ENCODE measurements around the gene TMEM252.

Gene TMEM252

DNA sequence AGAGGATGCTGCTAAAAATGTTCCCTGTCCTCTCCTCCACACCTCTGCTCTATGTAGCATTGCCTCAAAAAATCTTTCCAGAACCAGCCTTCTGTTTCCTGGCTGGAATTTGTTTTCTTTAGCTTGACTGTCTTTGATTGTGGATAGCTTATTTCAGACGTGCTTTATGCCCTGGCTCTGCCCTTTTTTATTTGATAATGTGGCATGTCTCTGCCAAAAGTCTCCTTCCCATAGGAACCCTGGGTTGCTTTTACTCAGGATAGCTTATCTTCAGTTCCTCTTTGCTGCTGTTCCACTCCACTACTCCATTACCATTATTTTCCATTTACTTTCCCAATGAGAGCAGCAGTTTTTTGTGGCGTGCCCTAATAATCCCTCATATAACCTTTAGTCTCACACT lies 885 bp upstream of the TMEM252 start:
- DNase-seq (ENCODE audit: low read depth in 3 of 3): no peak

DNA sequence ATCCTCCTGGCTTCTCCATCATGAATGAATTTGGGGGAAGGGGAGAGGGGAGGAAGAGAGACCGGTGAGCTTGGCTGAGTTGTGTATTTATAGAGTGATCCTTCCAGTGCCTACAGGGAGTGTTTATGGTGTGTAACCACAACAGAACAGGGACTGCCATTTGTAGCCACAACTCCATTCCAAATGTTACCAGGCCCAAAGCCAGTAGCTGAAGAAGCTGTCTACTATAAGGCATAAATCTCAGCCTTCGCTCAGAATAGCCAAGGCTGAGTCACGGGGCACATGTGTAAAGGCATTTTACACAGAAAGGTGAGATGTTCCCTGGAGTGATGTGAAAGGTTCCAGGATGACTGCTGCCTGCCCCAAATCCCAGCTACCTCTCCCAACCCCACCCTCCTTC lies 2.5 kb downstream of the TMEM252 start:
- no peak for DNase-seq (ENCODE audit: low read depth in 3 of 3)

GRCh38 chr9:68537616-68537880 lies 3.1 kb downstream of the TMEM252 start:
- DNase-seq (ENCODE audit: low read depth in 3 of 3): no peak

DNA sequence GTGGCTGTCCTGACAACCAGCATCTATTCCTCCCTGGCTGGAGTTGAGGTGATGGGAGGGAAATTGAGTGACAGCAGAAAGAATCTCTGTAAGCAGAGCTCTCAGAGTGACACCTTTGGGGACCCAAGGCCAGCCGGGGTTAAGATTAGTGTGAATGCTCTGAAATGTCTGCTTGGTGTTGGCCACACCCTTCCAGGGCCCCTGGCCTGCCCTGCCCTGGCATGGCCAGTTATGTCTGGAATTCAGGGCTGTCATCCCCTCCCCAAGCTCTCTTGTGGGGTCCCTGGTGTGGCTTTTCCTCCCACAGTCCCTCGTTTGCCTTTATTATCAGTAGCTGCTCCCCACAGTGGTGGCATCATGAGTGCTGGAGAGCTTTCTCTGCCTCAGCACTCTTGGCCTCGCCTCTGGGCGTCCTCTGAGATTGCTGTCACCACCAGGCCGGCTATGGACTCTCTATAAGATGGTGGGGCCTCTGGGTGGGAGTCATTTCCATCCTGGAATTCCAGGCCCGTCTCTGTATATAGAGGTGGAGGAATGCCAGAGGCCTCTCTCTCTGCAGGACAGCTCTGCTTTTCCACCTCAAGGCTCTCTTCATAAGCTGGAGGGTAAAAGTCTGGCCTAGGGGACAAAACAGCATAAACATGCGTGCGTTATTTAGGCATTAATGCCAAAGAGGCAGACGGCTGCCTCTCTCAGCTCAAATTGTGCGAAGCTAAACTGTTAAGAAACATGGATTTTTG lies 3.6 kb downstream of the TMEM252 start:
- DNase-seq (ENCODE audit: low read depth in 3 of 3): no peak

GRCh38 chr9:68533678-68534077 lies 7.0 kb downstream of the TMEM252 start:
- no peak for DNase-seq (ENCODE audit: low read depth in 3 of 3)

DNA sequence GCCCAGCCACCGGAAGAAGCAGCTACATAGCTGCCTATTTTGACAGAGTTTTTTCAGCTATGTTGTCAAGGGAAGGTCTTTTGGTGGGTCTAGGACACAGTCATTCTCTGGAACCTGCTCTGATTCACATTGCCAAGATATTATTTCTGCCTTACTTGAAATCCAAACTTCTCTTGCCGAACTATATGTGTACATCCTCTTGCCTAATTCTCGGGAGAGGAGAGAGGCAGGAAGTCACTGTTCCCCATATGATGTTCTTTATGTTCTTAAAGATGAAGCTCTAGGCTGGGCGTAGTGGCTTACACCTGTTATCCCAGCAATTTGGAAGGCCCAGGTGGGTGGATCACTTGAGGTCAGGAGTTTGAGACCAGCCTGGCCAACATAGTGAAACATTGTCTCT lies 8.6 kb downstream of the TMEM252 start:
- no peak for DNase-seq (ENCODE audit: low read depth in 3 of 3)

DNA sequence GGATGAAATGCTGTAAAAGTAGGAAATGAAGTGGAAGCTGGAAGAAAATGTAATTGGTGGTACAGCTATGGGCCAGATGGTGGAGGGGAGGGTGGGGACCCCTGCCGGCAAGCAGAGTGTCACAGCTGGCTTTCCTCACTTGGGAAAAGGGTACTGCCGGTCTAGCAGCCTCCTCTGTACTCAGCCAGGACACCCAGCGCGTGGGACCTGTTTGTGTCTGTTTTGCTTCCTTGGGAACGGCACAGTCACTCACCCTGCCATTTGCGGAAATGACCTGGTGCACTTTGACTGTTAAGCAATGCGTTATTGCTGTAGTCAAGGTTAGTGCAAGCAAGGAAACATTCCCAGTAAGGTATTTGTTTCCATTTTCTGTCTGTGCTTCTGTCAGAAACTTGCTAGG lies 10.1 kb downstream of the TMEM252 start:
- DNase-seq (ENCODE audit: low read depth in 3 of 3): no peak

GRCh38 chr9:68523367-68523936 lies 17.2 kb downstream of the TMEM252 start:
- DNase-seq (ENCODE audit: low read depth in 3 of 3): no peak

DNA sequence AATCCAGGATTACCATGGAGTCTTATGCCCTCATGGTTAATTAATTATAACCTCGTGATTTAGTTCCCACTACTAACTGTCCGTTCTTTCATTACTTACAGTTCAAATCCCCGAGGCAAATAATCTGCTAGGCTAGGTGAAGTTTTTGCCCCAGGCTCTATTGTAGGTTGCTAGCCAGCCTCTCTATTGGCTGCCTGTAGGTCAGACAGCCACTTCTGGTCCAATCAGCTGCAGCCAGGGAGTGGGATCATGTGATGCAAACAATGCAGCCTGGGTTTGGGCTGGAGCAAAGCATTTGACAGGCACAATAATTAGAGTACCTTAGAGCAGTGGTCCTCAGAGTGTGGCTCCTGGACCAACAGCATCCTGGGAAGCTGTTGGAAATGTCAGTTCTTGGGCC lies 17.7 kb downstream of the TMEM252 start:
- DNase-seq (ENCODE audit: low read depth in 3 of 3): no peak

DNA sequence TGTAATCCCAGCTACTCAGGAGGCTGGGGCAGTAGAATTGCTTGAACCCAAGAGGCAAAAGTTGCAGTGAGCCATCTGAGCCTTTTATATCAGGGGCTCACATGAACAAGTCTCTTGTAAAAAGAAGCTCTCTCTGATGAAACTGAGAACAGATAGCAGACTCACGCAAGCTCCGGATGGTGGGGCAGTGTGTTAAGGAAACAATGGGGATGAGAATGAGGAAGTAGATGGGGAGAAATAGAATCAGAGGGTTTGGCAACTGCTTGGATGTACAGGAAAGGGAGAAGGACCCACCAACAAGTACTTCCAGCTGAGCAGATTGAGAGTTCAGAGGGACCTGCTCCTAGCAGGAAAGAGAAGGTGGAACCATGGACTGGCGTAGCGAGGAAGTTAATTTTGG lies 18.6 kb downstream of the TMEM252 start:
- no peak for DNase-seq (ENCODE audit: low read depth in 3 of 3)

DNA sequence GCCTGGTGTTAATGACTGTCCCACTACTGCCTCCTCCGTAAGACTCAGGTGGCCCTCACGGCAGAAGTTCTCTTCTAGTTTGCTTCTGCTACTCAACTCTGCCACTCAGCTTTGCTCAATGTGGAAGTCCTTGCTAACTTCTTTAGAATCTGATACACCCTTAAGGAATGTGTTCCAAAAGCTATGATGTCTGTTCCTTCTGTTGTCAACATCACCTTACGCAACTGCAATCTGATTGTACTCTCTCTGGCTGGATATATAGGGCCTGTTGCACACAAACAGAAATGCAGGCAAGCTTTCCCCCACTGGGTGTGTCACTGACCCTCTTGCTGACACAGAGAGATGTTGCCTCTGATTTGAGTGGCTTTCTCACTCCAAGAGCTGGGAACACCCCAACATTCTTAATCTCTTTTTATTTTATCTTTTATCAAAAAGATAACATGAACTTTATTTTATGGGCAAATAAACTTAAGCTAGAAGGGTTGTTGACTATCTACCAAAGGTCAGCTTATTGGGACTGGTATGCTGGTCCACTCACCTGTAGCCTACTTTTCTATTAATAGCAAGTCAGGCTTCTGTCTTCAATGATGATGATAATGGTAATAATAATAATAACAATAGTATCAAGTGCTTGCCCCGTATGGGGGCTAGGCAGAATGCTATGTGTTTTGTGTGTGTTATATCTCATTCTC lies 25.2 kb downstream of the TMEM252 start:
- DNase-seq (ENCODE audit: low read depth in 3 of 3): no peak

DNA sequence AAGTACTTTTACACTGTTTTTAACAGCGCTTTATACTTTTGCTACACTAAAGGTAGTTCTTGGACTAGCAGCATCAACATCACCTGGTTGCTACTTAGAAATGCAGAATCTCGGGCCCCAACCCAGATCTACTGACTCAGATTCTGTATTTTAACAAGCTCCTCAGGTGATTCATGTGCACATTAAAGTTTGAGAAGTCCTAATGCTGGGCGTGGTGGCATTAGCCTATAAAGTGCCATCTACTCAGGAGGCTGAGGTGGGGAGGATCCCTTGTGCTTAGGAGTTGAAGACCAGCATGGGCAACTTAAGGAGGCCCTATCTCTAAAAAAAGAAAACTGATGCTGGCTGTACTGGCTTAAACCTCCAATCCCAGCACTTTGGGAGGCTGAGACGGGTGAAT lies 26.7 kb downstream of the TMEM252 start:
- DNase-seq (ENCODE audit: low read depth in 3 of 3): no peak

DNA sequence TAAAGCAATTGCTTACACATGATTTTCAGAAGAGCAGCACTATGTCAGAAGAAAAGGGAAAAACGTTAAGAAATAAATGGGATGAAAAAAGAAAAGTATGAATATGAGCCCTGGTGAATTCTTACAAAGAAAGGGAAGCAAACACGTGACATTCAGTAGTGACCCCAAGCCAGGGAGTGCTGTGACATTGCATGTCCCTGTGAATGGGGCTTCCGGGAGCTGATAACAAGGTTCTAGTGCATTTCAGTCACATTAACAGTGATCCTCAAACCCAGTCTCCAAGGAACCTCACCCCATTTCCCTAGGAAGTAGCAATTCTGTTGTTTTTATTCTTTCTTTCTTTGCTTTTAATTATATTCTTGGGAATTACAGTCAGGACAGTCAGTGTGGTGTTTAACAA lies 27.3 kb downstream of the TMEM252 start:
- DNase-seq (ENCODE audit: low read depth in 3 of 3): no peak

- DNase-seq (ENCODE audit: low read depth in 3 of 3): no peak
Observed at GRCh38 chr9:68509689-68510088, 31.0 kb downstream of the TMEM252 start.

DNA sequence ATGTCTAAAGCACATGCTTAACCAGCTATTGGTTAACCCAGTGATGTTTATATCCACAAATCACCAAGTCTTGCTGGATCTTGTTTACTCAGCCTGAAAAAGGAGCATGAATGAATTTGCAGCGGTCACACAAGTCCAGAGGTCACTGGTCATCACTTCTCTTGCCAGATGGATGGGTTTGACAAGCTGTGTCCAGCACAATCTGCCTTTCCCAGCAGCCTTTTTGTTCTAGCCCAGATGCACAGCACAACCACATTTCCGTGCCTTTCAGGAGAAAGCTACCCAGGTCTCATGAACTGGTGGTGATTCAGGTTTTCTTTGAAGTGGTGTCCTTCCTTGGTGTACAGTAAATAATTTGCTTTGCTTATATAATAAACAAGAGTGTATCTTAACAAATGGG lies 32.1 kb downstream of the TMEM252 start:
- DNase-seq (ENCODE audit: low read depth in 3 of 3): no peak

GRCh38 chr9:68507806-68508145 lies 32.9 kb downstream of the TMEM252 start:
- DNase-seq (ENCODE audit: low read depth in 3 of 3): no peak

DNA sequence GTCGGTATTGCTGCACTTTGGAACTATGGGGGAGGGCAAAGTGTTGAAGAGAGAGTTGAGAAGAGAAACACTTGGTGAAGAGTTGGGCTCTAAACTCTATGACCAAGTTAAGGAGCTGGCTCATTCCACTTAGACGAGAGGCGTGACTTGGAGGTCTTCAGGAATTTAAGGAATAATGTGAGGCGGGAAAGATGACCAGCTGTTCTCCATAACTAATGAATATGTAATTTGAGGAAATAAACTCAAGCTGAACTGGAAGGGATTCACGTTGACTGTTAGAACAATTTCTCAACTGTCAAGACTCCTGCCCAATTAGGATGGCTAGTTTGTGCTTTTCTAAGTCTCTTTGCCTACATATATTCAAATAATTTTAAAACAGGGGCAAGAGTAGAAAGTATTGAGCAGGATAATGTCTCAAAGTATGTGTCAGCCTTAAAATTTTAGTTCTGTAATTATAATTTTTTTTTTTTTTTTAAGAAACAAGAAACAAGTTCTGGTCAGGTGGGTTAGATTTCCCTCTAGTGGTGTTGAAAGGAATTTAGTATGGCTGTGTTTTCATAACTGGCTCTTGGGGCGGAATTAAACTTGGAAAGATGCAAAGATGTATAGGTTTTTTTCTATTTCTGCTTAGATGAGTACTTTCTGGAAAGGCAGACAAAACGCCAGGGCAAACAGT lies 33.4 kb downstream of the TMEM252 start:
- DNase-seq (ENCODE audit: low read depth in 3 of 3): no peak

- no peak for DNase-seq (ENCODE audit: low read depth in 3 of 3)
Observed at GRCh38 chr9:68506551-68506950, 34.1 kb downstream of the TMEM252 start.

GRCh38 chr9:68505681-68506409 lies 34.8 kb downstream of the TMEM252 start:
- DNase-seq (ENCODE audit: low read depth in 3 of 3): no peak

GRCh38 chr9:68502279-68502678 lies 38.4 kb downstream of the TMEM252 start:
- no peak for DNase-seq (ENCODE audit: low read depth in 3 of 3)

DNA sequence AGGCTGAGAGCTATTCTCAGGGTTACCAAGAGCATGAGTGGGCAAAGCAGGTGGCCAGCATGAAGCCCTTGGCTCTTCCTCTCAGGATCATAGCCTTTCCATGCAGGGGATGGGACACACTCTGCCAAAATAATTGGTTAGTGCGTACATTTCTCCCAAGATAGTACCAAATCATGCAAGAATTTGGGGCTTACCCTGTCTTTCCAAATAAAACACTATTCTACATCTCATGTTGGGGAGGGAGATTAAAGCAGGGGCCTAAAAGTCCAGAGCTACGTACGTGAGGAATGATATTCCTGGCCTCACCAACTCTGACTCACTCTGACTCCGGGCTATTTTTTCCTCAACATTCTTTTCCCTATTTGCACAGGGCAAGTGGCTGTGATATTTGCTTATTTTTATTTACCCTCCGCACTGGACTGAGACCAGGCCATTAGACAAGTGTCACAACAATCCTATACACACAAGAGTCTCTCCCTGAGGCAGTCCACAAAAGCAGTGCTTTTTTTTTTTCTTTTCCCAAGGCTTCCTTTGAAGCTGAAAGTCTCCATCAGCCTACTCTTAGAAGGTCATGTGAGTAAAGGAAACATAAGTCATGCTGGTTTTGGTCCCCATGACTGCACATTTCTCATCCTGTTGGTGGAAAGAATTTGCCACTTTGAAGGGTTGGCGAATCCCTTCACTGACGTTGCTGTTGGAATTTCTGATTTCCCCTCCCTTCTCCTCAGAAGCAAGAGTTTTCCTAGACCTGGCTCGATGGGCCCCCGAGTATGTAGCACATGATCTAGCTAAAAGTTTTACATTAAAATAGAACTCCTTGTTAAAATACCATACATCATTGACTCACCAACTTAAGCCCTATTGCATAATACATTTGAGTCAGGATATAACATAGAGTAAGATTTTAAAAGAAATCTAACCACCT lies 40.0 kb downstream of the TMEM252 start:
- DNase-seq (ENCODE audit: low read depth in 3 of 3): no peak
